HG02610 (cell line): Measurements from ENCODE around the gene ABCD3.
"Not testable (repeated sequence)": the region's sequence is repeated elsewhere in the genome, so short reads cannot be mapped to it uniquely, and the experiment has no call there.

ENCODE experiments used
- ATAC-seq: cut with Tn5 transposase; IDR thresholded peaks from one replicate; pipeline ENCODE4 v1.9.1; 2021; ENCODE audit warnings: mild to moderate bottlenecking, moderate library complexity; ENCODE audit not compliant: unreplicated experiment

ABCD3 gene

GRCh38 chr1:94417978-94418663 lies at the start of gene ABCD3:
TSS of gene ABCD3 (plus strand) at chr1:94418389. CDS start at chr1:94418479, 90 bp downstream.
- ATAC-seq = peak; percentile 97

DNA sequence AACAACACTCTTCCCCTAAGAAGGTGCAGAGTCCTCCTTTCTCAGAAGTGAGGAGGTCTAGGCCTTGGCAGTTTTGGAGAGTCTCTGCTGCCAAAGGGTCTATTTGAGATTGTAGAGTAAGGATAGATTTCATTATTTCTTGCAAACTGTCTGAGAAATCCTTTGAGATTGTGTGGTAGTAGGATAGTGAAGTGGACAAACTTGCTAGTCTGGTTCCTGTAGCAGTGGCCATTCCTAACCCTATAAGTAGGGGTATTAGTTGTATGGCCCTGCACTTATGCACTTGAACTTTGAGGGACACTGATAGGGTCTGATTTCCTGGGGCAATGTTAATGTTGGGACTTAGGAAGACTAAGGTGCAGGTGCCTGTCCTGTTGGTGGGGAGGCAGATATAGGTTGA lies 45.4 kb upstream of the ABCD3 start:
- ATAC-seq = not testable (repeated sequence)

GRCh38 chr1:94373311-94373710 lies 44.9 kb upstream of the ABCD3 start:
- ATAC-seq = not testable (repeated sequence)

DNA sequence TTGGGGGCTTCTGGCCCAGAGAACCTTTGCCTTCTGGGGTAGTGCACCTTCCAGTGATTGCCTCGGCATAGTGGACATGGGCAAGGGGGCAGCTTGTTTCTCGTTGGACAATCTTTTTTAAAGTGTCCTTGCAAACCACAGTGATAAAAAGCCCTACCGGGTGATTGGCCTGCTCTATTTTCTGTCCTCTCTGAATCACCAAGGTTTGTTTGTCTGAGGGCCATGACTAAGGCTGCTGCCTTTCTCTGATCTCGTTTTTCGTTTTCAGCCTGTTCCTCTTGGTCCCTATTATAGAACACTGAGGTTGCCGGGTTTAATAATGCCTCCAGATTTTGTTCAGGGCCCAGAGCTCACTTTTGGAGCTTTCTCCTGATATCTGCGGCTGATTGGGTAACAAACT lies 42.5 kb upstream of the ABCD3 start:
- ATAC-seq = not testable (repeated sequence)

DNA sequence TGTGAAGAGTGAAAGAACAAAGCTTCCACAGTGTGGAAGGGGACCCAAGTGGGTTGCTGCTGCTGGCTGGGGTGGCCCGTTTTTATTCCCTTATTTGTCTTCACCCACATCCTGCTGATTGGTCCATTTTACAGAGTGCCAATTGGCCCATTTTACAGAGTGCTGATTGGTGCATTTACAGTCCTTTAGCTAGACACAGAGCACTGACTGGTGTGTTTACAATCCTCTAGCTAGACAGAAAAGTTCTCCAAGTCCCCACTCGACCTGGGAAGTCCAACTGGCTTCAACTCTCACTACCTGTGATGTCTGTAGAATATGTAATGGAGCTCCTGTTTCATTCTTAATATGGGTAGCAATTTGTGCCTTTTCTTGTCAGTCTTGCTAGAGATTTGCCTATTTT lies 39.7 kb upstream of the ABCD3 start:
- not testable (repeated sequence) for ATAC-seq

GRCh38 chr1:94379615-94380014 lies 38.6 kb upstream of the ABCD3 start:
- no peak for ATAC-seq

DNA sequence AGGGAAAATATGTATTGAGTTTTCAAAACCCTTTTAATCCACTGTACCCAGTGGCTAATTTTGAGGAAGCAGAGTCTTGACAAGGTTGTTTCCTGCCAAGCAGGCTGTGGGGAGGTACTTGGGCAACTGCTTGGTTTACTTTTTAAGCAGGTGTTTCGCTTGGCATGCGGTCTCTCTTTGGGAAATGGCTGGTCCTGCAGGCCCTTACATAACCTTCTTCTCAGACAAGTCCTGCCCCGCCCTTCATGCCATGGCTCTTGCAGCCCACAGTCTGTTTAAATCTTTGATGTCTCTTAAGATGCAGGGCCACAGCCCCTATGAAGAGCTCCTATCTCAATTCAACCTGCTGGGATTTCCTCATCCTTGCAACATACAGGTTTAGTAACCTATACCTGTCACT lies 36.0 kb upstream of the ABCD3 start:
- ATAC-seq = no peak

DNA sequence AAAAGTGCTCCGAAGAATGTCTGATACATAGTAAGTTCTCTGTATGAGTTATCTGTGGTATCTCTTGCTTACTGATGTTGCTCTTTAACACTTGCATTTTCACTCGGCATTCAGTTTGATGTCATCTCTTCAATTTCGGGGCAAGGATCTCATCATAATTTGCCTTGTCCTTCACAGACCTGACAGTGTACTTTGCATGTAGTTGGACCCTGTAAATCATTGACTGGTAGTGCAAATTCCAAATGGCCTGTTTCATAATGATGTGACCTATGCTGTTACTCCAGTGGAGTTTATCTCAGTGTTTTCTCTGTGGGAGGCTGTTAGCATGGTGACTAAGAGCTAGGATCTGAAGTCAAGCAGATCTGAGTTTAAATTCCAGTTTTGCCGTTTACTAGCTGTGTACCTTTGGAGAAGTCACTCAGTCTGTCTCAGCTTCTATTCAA lies 34.2 kb upstream of the ABCD3 start:
- ATAC-seq = peak; percentile 60

- ATAC-seq = no peak
Observed at GRCh38 chr1:94384485-94385265, 33.5 kb upstream of the ABCD3 start.

DNA sequence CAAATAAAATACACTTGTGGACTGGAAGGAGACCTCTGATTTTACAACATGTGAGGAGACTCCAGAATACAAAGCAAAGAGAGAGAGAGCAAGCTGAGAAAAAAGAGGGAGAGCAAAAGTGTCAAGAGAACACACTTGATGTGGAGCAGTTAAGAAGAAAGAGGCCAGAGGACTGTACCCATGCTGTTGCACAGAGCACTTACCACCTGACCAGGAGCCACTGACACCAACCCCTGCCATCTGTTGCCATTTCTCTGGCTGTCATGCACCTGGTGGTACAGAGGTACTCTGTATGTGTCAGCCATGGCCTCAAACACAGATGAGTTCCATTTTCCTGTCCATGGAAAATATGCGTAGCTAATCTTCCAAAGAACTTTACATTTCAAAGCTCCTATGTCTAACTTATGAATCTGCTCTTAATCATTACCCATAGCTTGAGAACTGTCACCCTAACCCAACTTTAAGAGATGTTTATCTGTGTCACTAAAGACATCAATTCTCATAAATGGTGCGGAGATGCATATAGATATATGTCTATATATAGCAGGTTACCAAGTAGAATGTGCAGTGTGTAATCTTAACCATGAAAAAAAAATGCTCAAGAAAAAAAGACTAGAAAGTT lies 32.8 kb upstream of the ABCD3 start:
- no peak for ATAC-seq

GRCh38 chr1:94389298-94389697 lies 28.9 kb upstream of the ABCD3 start:
- ATAC-seq = no peak

- no peak for ATAC-seq
Observed at GRCh38 chr1:94394247-94394646, 23.9 kb upstream of the ABCD3 start.

- no peak for ATAC-seq
Observed at GRCh38 chr1:94395231-94395630, 23.0 kb upstream of the ABCD3 start.

DNA sequence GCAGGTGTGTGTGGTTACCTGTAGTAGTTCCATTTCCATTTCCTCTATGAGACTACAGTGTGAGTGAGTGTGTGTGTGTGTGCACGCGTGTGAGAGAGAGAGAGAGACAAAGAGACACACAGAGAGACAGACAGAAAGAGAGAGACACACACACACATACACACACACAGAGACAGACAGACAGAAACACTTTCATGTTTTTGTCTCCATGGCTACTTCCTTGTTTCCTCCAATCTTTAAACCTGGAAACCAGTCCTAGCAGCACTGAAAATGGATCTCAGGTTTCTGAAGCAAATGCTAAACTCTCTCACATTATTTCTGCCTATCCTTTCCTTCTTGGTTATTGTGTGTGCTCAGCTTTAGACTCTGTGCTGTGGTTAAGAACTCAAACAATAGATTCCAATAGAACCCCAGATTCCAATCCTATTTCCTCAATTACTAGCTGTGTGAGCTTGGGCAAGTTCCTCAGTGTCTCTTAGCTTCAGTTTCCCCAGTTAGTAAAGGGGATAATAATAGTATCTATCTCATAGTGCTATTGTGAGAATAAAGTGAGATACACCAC lies 22.4 kb upstream of the ABCD3 start:
- no peak for ATAC-seq

- ATAC-seq = no peak
Observed at GRCh38 chr1:94396356-94397010, 21.7 kb upstream of the ABCD3 start.

GRCh38 chr1:94398356-94398755 lies 19.8 kb upstream of the ABCD3 start:
- ATAC-seq = no peak

DNA sequence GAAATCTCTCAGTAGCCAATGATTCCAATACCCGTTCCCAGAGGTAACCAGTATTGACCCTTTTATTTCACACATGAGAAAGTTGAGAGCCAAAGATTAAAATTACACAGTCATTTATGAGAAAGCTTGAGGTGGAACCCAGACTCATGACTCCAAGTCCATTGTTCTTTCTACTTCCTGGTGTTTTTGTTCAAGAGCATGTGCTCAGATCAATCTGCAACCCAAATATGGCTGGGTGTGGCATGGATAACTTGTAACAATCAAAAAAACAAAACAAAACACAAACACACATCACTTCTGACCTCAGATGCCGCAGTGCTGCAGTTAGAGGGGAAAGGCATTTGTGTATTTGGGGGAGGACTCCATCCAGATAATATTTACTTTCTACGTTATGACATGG lies 18.7 kb upstream of the ABCD3 start:
- ATAC-seq = no peak

- no peak for ATAC-seq
Observed at GRCh38 chr1:94401206-94401605, 17.0 kb upstream of the ABCD3 start.

DNA sequence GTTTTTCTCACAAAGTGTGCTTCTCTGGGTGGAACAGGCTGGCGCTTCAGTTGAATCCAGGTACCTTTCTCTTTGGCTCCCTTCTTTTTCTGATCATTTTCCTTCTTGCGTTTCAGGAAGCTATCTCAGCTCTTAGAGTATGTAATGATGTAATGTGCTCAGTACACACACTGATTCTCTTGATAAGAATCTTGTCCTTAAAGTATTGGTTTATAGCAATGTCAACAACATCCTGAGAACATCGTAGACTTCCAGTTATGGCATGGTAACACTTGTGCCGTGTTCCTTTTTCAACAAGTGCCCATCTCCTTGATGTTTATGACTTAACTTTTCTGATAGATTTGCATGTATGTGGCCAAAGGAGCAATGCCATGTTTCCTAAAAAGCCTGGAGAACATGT lies 11.7 kb upstream of the ABCD3 start:
- ATAC-seq = no peak

DNA sequence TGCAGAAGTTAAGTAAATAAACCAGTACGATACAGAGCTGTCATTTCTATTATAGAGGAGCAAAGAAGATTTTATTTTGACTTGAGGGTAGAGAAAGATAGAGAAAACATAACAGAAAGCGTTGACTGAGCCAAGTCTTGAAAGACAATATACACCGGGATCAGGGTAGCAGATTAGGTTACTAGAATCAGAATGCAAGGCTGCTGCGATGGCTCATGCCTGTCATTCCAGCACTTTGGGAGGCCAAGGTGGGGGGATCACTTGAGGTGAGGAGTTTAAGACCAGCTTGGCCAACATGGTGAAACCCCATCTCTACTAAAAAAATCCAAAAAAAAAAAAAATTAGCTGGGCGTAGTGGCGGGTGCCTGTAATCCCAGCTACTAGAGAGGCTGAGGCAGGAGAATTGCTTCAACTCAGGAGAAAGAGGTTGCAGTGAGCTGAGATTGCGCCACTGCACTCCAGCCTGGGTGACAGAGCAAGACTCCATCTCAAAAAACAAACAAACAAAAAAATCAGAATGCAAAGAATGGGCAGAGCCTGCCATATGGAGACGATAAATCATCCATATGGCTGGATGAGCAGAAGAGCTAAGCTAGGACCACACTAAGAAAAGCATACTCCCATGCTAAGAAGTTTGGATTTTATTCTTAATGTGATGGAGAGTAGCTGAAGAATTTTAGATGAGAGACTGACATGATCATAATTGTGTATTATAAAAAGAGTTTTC lies 9.9 kb upstream of the ABCD3 start:
- no peak for ATAC-seq
